ENCODE results near the gene RHOG. TPM values are rescaled to one million over a fixed set of nuclear protein-coding genes. Genes with fewer than 3 reads are reported as not detected.
A peak's percentile ranks its signal among the peaks of the same experiment; 100 is the strongest.

The RHOG gene
- total RNA-seq, 4 donors from 2014 or later, result 21.7 to 146 (median 80.6) TPM

DNA sequence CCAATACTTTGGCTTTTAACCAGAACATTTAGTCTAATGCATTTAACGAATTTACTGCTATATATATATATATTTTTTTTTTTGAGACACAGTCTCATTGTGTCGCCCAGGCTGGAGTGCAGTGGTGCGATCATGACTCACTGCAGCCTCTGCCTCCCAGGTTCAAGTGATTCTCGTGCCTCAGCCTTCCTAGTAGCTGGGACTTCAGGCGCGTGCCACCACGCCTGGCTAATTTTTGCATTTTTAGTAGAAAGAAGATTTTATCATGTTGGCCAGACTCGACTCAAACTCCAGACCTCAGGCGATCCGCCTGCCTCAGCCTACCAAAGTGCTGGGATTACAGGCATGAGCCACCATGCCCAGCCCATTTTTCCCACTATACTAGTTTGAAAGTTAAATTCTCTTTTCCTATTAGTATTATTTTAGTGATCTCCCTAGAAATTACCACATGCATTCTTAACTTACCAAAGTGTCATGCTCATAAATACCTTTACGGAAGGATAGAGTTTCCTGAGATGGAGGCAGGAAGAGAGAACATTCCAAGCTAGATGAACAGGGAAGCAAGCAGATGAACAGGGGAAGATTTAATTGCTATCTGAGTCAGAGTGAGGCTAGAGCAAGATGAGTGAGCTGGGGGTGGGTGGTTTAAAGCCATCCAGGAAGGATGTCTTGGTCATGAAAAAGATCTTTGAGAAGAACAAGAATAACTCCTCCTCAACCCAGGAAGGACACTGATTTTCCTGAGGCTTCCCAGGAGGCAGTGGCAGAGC is 36.8 kb downstream of the RHOG start:
- no peak overlapping the region for H3K4me3 ChIP-seq
- no peaks in the 10 kb centered on the region for H3K9me3 ChIP-seq
- no peaks in the 10 kb centered on the region for H3K27me3 ChIP-seq
- H3K4me1 ChIP-seq, result peaks cover 0 to 5% (median 5%) of the 10 kb centered on the region in 4 donors
- H3K36me3 ChIP-seq, result no peaks in the 10 kb centered on the region
- in situ Hi-C loops (cut with MboI; ENCODE audit: low pct_ligation_motif_present in 1 of 4, low pct_unique_long_range_greater_than_20kb in 1 of 4, low sequenced_read_pairs in 3 of 4), result no loop called here
- 83 to 91% methylated on average over 8 to 11 of the region's 11 CpGs for WGBS, 2 donors (ENCODE audit: low coverage in 1 of 2)
- intact Hi-C loops (cut with DNase I; ENCODE audit: low total_unique reads), result no loop called here
- no peak for DNase-seq
- TF ChIP-seq POLR2A (IDR thresholded peaks at IDR 0.05) (no peak), POLR2AphosphoS5 (IDR thresholded peaks at IDR 0.05) (no peak), EP300 (IDR thresholded peaks at IDR 0.05; ENCODE audit: low read depth) (no peak)
- TF ChIP-seq, protein P1, sequence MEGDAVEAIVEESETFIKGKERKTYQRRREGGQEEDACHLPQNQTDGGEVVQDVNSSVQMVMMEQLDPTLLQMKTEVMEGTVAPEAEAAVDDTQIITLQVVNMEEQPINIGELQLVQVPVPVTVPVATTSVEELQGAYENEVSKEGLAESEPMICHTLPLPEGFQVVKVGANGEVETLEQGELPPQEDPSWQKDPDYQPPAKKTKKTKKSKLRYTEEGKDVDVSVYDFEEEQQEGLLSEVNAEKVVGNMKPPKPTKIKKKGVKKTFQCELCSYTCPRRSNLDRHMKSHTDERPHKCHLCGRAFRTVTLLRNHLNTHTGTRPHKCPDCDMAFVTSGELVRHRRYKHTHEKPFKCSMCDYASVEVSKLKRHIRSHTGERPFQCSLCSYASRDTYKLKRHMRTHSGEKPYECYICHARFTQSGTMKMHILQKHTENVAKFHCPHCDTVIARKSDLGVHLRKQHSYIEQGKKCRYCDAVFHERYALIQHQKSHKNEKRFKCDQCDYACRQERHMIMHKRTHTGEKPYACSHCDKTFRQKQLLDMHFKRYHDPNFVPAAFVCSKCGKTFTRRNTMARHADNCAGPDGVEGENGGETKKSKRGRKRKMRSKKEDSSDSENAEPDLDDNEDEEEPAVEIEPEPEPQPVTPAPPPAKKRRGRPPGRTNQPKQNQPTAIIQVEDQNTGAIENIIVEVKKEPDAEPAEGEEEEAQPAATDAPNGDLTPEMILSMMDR (IDR thresholded peaks at IDR 0.05), result no peak
- no peak overlapping the region for H3K27ac ChIP-seq

DNA sequence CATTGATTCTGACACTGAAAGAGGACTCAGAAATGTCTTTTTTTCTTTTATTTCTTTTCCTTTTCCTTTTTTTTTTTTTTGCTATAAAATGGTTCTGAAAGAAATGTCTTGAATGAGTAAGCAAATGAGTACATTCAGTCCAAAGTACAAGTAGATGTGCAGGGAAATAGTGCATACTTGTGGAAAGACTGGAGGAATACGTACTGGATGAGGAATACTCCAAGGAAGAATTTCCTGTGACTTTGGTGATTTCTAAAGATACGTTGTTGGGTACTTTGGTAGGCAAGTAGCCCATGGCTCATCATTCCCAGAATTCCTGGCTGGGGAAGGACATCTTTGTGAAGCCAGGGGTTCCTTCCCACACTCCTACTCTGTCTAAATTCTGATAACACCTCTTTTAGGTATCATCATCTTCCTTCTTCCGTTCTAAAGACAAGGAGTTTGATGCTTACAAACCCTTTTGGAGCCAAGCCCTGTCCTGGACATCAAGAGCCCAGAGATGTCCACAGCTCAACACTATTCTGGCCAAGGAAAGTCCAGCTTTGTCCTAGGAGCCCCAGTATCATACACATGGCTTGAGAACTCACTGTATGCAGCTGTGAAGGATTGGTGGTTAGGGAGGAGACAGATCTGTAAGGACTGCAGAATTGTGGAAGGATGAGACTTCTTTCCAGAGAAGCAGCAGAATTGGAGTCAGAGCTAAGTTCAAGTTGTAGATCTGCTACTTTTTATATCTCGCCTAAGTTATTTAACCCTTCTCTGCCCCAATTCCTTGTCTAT is 38.6 kb downstream of the RHOG start:
- in situ Hi-C loops (cut with MboI; ENCODE audit: low pct_ligation_motif_present in 1 of 4, low pct_unique_long_range_greater_than_20kb in 1 of 4, low sequenced_read_pairs in 3 of 4) (no loop called here), intact Hi-C loops (cut with DNase I; ENCODE audit: low total_unique reads) (no loop called here)
- Histone ChIP-seq H3K4me3 (no peak overlapping the region), H3K27ac (peak overlapping the region in 3 of 4 donors; percentile 3 to 45 (median 10)), H3K4me1 (peaks cover 0 to 11% (median 7%) of the 10 kb centered on the region in 4 donors), H3K9me3 (no peaks in the 10 kb centered on the region), H3K36me3 (no peaks in the 10 kb centered on the region), H3K27me3 (no peaks in the 10 kb centered on the region)
- 60 to 64% methylated on average over 4 of the region's 4 CpGs for WGBS, 2 donors (ENCODE audit: low coverage in 1 of 2)
- no peak for DNase-seq
- TF ChIP-seq POLR2A (IDR thresholded peaks at IDR 0.05) (no peak), EP300 (IDR thresholded peaks at IDR 0.05; ENCODE audit: low read depth) (no peak), POLR2AphosphoS5 (IDR thresholded peaks at IDR 0.05) (no peak)
- TF ChIP-seq, protein P1 (IDR thresholded peaks at IDR 0.05), result no peak

DNA sequence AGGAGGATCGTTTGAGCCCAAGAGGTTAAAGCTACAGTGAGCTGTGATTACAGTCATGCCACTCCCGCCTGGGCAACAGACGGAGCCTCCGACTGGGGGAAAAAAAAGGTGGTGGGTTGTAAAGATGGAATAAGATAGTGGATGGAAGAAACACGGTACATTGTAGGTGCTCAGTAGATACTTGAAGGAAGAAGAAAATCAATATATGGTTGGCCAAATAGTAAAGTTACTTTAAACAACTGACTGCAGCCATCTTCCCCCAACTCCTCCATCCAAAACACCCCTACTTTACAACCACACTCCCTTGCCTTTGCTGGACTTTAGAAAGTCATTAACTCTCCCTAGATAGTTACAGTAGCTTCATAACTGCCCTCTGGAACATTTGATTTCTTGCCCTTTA is 40.9 kb downstream of the RHOG start:
- Histone ChIP-seq H3K9me3 (no peaks in the 10 kb centered on the region), H3K27me3 (no peaks in the 10 kb centered on the region), H3K36me3 (no peaks in the 10 kb centered on the region), H3K4me1 (peaks cover 8 to 25% (median 22%) of the 10 kb centered on the region in 4 donors), H3K27ac (no peak overlapping the region), H3K4me3 (no peak overlapping the region)
- intact Hi-C loops (cut with DNase I; ENCODE audit: low total_unique reads), result no loop called here
- TF ChIP-seq POLR2AphosphoS5 (IDR thresholded peaks at IDR 0.05), result no peak
- TF ChIP-seq, protein P1 (IDR thresholded peaks at IDR 0.05), result no peak
- no peak for TF ChIP-seq EP300 (IDR thresholded peaks at IDR 0.05; ENCODE audit: low read depth)
- TF ChIP-seq POLR2A (IDR thresholded peaks at IDR 0.05), result no peak
- DNase-seq, result no peak
- WGBS, 2 donors (ENCODE audit: low coverage in 1 of 2), result 81 to 90% methylated on average over 4 of the region's 5 CpGs
- in situ Hi-C loops (cut with MboI; ENCODE audit: low pct_ligation_motif_present in 1 of 4, low pct_unique_long_range_greater_than_20kb in 1 of 4, low sequenced_read_pairs in 3 of 4), result no loop called here

DNA sequence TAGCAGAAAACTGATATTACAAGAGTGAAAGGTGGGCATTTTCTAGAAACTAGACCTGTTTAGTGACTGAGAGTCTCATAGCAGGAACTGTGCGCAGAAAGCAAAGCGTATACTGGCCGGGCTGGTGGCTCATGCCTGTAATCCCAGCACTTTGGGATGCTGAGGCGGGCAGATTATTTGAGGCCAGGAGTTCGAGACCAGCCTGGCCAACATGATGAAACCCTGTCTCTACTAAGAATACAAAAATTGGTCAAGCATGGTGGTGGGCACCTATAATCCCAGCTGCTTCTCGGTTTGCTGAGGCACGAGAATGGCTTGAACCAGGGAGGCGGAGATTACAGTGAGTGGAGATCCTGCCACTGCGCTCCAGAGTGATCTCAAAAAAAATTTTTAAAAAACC is 41.6 kb downstream of the RHOG start:
- Histone ChIP-seq H3K27me3 (no peaks in the 10 kb centered on the region), H3K4me3 (no peak overlapping the region), H3K4me1 (peaks cover 9 to 31% (median 22%) of the 10 kb centered on the region in 4 donors), H3K9me3 (no peaks in the 10 kb centered on the region), H3K27ac (no peak overlapping the region), H3K36me3 (peaks cover 0 to 4% (median 0%) of the 10 kb centered on the region in 4 donors)
- TF ChIP-seq, protein P1 (IDR thresholded peaks at IDR 0.05), result no peak
- TF ChIP-seq EP300 (IDR thresholded peaks at IDR 0.05; ENCODE audit: low read depth) (no peak), POLR2A (IDR thresholded peaks at IDR 0.05) (no peak), POLR2AphosphoS5 (IDR thresholded peaks at IDR 0.05) (no peak)
- 92 to 93% methylated on average over 3 to 9 of the region's 9 CpGs for WGBS, 2 donors (ENCODE audit: low coverage in 1 of 2)
- in situ Hi-C loops (cut with MboI; ENCODE audit: low pct_ligation_motif_present in 1 of 4, low pct_unique_long_range_greater_than_20kb in 1 of 4, low sequenced_read_pairs in 3 of 4) (no loop called here), intact Hi-C loops (cut with DNase I; ENCODE audit: low total_unique reads) (no loop called here)
- no peak for DNase-seq

All from transverse colon (tissue), 4 donors.